NCI-H2227 (cell line): ENCODE results near the gene TMEM100.
A peak's percentile ranks its signal among the peaks of the same experiment; 100 is the strongest.

Experiments
- DNase-seq: peaks from one replicate; lab custom pipeline; 2025; ENCODE audit not compliant: unreplicated experiment; lab: John Stamatoyannopoulos, UW

The TMEM100 gene

GRCh38 chr17:55720919-55721836 is 1.5 kb downstream of the TMEM100 start:
- no peak for DNase-seq

- DNase-seq, result peak; percentile 86
Measured at GRCh38 chr17:55717898-55718735, 4.5 kb downstream of the TMEM100 start.

- DNase-seq, result no peak
Measured at GRCh38 chr17:55717432-55717831, 5.2 kb downstream of the TMEM100 start.

- peak; percentile 49 for DNase-seq
Measured at GRCh38 chr17:55710829-55711496, 11.7 kb downstream of the TMEM100 start.

GRCh38 chr17:55710410-55710809 is 12.3 kb downstream of the TMEM100 start:
- DNase-seq, result no peak

- no peak for DNase-seq
Measured at GRCh38 chr17:55709984-55710383, 12.7 kb downstream of the TMEM100 start.

GRCh38 chr17:55709440-55709839 is 13.2 kb downstream of the TMEM100 start:
- DNase-seq, result no peak

GRCh38 chr17:55708175-55708974 is 14.3 kb downstream of the TMEM100 start:
- peak; percentile 12 for DNase-seq

GRCh38 chr17:55706808-55707773 is 15.6 kb downstream of the TMEM100 start:
- no peak for DNase-seq

GRCh38 chr17:55705847-55706246 is 16.8 kb downstream of the TMEM100 start:
- no peak for DNase-seq

GRCh38 chr17:55704401-55704800 is 18.3 kb downstream of the TMEM100 start:
- DNase-seq, result no peak

- no peak for DNase-seq
Measured at GRCh38 chr17:55702150-55702549, 20.5 kb downstream of the TMEM100 start.

- DNase-seq, result peak; percentile 75
Measured at GRCh38 chr17:55699181-55699860, 23.3 kb downstream of the TMEM100 start.

- no peak for DNase-seq
Measured at GRCh38 chr17:55694286-55694910, 28.3 kb downstream of the TMEM100 start.

- no peak for DNase-seq
Measured at GRCh38 chr17:55693254-55694216, 29.1 kb downstream of the TMEM100 start.

- DNase-seq, result no peak
Measured at GRCh38 chr17:55692276-55692675, 30.4 kb downstream of the TMEM100 start.

GRCh38 chr17:55691666-55692065 is 31.0 kb downstream of the TMEM100 start:
- DNase-seq, result no peak
